Left cardiac atrium (tissue), 4 donors: Measurements from ENCODE around the gene ZNF213. TPM values are rescaled to one million over a fixed set of nuclear protein-coding genes. Genes with fewer than 3 reads are reported as not detected.
A peak's percentile ranks its signal among the peaks of the same experiment; 100 is the strongest.
"Not testable (repeated sequence)": the region's sequence is repeated elsewhere in the genome, so short reads cannot be mapped to it uniquely, and the experiment has no call there.

ENCODE experiments used
- ATAC-seq, 2 donors: fragments of 200-7000 bp; cut with Tn5 transposase; one replicate each; pipeline ENCODE4 v1.9.1; 2020; ENCODE audit warnings: mild to moderate bottlenecking in 2 of 2, moderate library complexity in 2 of 2
- DNase-seq: peaks from one replicate; pipeline ENCODE4 v3.0.0-alpha.2; 2020
- intact Hi-C, 2 donors: fragments of 100-400 bp; cut with DNase I; formaldehyde crosslinking; loops; one replicate each; pipeline versions ENCODE4 v1.14.1 to v1.15.1; 2022 to 2023
- total RNA-seq, 2 donors: library from RNA; stranded (reverse); fragmentation: NEBNext Ultra II Directional; extraction: Animal tissue kit (Norgen Biotek cat#: 25700); gene quantifications; one replicate each; pipeline ENCODE4 v1.2.1, GENCODE V29; 2021
- donor health status: DM: no; HTN: yes; CAD: no.
- donor health status: DM: no; HTN: yes; CAD: no; lungs with severe emphysema.
- donor health status: DM: yes; HTN: yes; CAD: no.
- donor health status: Dilated cardiomyopathy.

ZNF213 gene
- total RNA-seq, 2 donors from 2014 or later, result 6.5 to 6.7 TPM

DNA sequence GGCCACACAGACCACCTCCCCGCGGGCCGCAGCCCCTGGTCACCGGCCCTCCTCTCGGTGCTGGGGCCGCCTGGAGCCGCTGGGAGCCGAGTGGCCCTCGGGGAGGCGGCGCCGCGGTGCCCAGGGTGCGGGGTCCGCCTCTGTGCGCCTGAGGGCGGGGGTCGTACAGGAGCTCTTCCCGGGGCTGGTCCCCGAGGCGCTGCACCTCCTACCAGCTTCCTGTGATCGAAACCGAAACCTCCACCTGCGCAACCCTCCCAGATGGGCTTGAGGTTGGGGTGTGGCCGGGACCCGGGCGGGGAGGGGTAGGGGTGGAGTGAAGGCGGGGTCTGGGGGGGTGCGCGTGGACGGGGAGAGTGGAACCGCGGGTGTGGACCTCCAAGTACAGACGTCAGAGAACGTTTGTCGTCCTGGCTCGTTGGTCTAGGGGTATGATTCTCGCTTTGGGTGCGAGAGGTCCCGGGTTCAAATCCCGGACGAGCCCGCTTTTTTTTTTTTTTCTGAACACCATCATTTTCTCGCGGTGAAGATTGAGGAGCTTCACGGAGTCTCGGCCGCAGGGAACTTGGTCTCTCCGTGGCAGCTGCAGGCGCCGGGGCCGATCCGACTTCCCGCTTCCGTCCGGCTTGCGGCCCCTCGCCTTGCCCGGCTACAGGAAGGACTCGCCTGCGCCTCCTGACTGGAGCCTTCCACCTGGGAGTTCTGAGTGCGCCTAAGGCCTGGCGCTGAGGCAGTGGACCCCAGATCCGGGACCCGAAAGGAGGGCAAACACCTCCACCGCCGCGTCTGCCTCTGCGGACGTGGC lies 23.9 kb downstream of the ZNF213 start:
- ATAC-seq (peak; percentile 92 to 95), DNase-seq (peak; percentile 90)
- intact Hi-C loops, result no loop called here

DNA sequence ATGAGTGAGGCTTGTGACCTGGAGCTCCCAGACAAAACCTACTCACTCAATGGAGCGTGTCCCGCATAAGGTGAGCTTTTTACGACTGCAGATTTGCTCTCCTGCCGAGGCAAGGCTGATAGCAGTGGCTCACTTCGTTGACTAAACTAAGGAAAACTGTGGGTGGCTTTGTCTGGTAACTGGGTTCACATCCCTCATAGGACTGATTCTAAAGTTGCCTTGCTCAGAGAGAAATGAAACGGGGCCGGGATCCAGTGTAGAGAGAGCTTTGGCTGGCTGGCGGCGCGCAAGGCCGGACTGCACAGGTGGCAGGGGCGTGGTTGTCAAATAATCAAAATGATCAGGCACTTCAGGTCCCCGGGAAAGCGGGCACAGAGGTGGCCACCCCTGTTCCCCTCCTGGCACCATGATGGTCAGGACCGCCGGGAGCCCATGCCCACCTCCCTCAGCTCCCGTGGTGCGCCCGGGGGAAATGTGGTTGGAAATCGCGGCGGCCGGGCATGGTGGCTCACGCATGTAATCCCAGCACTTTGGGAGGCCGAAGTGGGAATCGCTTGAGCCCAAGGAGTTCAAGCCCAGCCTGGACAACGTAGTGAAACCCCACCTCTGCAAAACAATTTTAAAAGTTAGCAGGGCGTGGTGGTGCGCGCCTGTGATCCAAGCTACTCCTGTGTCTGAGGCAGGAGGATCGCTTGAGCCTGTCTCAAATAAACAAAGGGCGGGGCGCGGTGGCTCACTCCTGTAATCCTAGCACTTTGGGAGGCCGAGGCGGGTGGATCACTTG lies 26.6 kb downstream of the ZNF213 start:
- ATAC-seq (no peak), DNase-seq (no peak)
- intact Hi-C loops, result no loop called here

DNA sequence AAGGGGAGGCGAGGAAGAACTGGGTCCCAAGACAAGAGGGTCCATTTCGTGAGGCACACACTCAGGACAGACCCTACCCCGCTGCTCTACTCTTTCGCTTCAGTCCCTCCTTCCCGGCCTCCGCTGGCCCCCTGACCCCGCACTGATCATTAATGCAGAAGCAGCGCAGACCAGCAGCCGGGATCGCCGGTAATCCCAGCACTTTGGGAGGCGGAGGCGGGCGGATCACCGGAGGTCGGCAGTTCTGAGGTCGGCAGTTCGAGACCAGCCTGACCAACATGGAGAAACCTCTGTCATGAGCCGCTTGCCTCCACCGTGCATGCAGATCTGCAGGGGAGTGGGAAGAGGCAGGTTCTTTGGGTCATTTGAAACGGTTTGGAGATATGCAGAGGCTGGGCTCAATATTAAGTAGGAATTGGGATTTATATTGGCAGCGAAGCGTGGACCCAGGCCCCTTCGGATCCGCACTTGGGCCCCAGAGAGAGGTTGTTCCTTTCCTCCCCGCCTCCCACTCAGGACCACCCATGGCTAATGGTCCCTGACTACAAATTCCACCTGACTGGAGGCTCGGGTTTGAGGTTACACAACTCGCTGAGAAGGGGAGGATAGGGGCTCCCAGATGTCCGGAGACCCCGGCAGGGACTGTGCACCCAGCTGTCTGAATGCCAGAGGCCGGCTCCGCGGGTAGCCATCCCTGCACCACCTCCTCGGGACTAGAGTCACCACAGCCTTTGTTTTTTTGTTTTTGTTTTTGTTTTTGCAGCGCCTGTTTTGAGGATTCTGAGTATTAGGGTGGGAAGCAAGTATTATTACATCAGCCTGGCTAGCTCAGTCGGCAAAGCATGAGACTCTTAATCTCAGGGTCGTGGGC lies 29.5 kb downstream of the ZNF213 start:
- no peak for ATAC-seq
- intact Hi-C loops, result no loop called here
- DNase-seq, result no peak

DNA sequence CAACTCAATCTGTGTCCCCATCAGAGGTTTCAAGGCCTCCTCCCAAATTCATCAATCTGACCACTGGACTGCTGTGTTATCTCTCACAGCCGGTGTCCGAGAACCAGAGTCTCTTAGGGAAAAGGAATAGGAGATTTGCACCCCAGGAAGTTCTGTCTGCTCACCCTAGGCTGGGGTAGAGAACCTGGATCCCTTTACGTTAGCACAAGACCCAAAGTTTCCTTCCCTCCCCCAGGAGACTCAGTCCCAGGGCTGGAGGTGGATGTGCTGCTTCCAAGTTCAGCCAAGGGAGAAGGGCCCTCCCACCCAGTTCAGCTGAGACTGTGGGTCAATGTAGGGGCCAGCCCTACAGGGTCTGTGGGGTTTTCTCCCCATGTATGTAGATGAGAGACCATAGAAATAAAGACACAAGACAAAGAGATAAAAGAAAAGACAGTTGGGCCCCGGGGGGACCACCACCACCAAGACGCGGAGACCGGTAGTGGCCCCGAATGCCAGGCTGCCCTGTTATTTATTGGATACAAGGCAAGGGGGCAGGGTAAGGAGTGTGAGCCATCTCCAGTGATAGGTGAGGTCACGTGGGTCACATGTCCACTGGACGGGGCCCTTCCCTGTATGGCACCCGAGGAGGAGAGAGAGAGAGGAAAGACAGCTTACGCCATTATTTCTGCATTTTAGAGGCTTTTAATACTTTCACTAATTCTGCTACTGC lies 30.4 kb downstream of the ZNF213 start:
- intact Hi-C loops, result loop anchor here in 1 of 2 donors (5.0 kb wide), 1 partner anchor 108 kb away; no protein-coding TSS in a partner anchor
- ATAC-seq (no peak), DNase-seq (no peak)

DNA sequence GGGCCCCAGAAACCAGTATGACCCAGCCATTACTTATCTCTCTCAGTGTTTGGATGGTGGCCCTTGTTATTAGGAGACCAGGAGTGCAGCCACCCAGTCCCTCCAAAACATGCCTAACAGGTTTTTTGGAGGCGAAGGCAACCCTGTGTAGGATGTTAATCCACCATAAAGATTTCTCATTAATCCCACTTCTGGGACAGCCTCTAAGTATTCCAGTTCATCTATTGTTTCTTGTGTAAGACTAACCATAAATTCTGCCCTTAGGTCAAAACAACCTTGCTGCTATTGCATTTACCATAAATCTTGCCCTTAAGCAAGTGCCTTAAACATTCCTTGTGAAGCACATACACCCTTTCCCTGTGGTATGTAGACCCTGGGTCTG lies 31.7 kb downstream of the ZNF213 start:
- DNase-seq, result no peak
- intact Hi-C loops, result loop anchor here in 1 of 2 donors (5.0 kb wide), 1 partner anchor 109 kb away; no protein-coding TSS in a partner anchor
- no peak for ATAC-seq

DNA sequence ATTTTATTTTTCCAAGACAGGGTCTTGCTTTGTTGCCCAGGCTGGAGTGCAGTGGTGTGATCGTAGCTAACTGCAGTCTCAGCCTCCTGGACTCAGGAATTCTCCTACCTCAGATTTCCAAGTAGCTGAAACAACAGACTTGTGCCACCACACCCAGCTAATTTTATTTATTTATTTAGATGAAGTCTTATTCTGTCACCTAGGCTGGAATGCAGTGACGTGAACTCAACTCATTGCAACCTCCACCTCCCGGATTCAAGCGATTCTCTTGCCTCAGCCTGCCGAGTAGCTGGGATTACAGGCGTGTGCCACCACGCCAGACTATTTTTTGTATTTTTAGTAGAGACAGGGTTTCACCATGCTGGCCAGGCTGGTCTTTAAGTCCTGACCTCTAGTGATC lies 33.9 kb downstream of the ZNF213 start:
- intact Hi-C loops, result loop anchor here in 1 of 2 donors (5.0 kb wide), 1 partner anchor 111 kb away; no protein-coding TSS in a partner anchor
- not testable (repeated sequence) for DNase-seq, ATAC-seq

DNA sequence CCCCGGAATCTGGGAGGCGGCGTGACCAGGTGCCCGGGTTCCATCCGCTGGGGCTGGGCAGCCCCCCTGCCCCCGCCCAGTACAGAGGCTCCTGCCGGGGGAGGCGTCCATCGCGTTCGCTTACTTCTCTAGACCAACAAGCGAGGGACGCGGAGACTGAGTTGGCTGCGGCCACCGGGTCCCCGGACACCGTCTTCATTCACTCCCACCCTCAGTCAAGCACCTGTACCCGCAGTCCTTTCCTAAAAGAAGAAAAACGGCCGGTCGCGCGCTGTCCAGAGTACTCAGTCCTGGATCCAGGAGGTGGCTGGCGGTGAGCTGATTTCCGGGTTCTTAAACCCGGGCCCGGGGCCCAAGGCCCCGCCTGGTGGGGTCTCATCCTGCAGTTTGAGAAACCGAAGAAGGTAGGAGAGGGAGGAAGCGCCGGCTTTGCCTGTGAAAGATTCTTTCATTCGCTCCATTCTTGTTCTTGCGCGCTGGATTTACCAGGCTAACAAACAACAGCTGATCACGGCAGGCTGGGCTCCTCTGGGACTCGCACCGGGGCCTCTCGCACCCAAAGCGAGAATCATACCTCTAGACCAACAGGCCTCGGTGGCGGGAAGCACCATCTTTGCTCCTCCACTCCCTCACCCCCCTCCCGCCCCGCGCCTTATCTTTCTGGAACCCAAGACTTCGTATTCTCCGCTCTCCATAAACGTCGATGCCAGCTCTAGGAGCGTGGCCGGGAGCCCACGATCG lies 35.8 kb downstream of the ZNF213 start:
- peak in 1 of 2 donors; percentile 29 for ATAC-seq
- intact Hi-C loops, result no loop called here
- DNase-seq, result no peak

DNA sequence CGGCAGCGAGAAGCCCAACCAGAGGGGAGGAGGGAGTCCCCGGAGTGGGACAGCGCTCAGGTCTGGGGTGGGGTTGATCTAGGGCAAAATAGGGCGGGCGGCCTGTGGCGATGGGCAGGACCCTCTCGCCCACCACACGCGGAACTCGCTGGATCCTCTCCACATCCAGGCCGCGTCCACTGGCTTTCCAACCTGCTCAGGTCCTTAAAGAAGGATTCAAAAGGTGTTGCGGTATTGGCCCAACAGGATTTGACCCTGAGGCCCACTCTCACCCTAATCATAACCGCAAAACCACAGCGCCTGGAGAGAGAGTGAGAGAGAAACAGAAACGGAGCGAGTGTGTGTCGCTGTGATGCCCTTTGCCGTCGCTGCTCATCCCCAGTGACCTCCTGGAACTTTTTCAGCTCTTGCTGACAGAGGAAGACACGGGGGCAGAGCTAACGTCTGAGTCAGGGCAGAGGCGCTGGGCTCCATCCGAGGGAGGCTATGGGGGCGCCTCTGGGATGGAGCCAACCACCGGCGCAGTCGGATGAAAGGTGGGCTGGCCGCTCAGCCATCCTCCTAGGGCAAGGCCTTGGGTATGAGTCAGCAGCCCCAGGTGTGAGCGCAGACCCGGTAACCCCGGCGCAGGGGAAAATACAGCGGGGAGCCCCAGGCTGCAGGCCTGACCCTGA lies 36.5 kb downstream of the ZNF213 start:
- intact Hi-C loops, result no loop called here
- peak; percentile 30 to 36 for ATAC-seq
- DNase-seq, result no peak

DNA sequence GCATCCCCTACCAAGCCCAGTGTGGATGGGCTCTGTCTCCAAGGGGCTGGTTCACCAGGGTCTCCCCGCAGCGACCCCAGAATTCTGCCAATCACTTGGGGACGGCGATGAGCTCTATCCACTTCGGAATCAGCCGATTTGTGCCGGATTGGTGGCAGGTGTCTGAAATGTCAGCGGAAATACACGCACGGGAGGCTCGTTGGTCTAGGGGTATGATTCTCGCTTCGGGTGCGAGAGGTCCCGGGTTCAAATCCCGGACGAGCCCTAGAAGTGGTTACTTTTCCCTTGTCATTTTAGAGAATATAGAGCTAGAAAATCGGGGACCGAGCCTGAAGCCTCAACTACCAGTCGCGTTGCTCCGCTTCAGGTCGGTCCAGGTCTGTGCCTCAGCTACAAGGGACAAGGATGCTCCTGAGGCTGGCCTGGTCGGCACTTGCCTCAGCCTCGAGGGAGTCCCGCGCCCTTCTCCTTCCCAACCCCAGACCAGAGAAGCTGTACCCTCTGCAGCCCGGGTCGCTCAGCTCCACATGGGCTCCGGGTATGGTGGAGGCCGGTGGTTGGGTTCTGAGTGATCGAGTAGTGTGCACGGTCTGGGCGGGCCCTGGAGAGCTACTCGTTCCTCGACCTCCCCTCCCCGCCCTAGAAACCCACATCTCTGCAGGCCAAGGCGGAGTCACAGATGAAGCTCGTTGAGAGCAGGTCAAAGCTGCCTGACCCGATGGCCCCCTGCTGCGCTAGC lies 37.2 kb downstream of the ZNF213 start:
- ATAC-seq (peak in 1 of 2 donors; percentile 40), DNase-seq (no peak)
- intact Hi-C loops, result no loop called here

DNA sequence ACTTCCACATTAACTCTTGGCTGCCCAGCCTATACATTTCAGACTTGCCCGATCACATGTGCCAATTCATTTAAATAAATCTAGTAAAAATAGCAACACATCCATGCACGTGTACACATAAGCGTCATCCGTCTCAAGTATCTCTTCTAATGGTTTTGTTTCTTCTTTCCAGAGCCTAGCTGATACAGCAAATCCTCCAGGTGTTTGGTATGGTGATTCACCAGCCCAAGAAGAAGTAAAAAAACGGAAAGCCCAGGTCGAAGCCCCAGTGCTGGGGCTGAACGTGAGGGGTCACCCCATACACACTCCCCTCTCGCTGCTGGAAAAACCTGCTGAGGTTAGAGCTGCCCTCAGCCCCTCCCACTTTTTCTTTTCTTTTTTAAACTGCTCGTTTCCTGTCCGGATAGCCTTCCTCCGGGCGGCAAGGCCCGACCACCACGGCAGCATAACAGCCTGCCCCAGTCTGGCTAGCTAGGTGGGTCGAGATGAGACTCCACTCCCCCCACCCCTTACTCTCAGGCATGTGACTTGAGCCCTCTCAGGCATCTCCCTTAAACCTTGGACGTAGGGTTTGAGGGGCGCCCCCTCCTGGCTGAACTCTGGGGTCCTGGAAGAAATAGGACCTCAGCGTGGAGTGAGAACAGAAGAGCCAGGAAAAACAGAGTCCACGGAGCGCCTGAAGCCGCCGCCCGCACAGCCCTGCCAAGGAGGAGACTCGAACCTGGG lies 39.2 kb downstream of the ZNF213 start:
- intact Hi-C loops, result no loop called here
- ATAC-seq (no peak), DNase-seq (no peak)

DNA sequence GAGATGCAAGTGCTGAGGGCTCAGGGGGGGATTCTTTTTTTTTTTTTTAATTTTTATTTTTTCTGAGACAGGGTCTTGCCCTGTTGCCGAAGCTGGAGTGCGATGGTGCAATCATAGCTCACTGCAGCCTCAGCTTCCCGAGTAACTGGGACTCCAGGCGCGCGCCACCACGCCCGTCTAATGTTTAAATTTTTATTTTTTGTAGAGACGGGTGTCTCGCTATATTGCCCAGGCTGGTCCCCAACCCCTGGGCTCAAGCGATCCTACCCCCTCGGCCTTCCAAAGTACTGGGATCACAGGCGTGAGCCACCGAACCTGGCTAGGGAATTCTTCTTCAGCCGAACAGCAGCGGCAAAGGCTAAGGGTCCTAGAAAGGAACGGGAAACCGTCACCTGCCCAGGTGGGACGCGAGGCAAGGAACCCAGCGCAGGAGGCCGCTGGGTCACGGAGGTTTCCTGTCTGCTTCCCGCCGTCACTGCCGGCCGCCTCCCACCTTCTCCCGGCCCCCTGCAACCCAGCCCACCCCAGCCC lies 39.9 kb downstream of the ZNF213 start:
- DNase-seq (no peak), ATAC-seq (no peak)
- intact Hi-C loops, result no loop called here

DNA sequence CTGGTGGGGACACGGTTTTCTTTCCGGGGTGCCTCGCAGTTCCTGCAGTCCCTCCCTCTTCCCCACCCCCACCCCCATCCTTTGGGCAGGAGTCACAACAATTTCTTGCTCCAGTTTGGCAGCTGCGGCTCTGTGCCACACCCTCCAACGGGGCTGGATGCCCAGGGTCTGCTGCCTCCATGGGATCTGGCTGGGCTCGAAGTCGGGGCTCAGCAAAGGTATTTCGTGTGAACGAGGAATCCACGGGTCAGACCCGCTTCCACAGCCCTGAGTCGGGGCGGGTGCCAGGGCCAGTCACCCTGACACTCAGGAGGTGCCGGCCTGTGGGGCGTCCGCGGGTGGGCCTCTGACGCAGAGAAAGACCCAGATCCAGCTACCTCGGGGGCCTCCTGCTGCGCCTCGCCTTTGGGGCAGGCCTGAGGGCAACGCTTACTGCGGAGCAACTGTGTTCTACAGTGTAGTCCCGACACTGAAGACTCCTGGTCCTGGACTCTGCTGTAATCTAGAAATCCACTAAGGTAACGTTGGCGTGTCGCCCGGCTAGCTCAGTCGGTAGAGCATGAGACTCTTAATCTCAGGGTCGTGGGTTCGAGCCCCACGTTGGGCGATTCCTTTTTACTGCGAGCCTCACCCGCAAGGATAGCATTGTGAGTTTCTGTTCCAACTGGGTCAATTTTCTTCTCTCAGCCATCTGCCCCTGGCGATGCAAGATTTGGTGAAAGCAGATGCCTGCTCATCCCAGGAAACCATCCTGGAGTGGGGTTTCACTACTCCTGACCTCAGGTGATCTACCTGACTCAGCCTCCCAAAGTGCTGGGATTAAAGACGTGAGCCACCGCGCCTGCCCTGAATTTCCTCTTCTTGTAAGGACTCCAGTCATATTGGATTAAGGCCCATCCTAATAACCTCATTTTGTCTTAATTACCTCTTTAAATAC lies 40.6 kb downstream of the ZNF213 start:
- intact Hi-C loops, result no loop called here
- DNase-seq, result no peak
- no peak for ATAC-seq

DNA sequence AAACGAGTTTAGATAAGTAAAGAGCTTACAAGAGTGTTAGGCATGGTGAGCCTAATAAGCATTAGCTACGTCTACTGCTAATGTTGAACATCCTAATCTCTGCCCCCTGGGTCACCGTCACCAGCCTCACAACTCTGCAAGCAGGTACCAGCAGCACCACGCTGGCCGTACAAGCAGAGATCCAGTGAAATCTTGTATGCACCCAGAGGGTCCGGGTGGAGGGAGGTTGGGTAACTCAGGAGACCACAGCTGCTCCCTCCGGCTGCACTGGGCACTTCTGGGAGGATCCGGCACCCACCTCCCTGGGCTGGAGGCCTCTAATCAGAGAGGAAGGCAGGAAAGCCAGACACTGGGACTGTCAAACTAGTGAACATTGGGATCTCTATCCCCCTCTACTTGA lies 44.8 kb downstream of the ZNF213 start:
- DNase-seq, result no peak
- intact Hi-C loops, result no loop called here
- ATAC-seq, result no peak

DNA sequence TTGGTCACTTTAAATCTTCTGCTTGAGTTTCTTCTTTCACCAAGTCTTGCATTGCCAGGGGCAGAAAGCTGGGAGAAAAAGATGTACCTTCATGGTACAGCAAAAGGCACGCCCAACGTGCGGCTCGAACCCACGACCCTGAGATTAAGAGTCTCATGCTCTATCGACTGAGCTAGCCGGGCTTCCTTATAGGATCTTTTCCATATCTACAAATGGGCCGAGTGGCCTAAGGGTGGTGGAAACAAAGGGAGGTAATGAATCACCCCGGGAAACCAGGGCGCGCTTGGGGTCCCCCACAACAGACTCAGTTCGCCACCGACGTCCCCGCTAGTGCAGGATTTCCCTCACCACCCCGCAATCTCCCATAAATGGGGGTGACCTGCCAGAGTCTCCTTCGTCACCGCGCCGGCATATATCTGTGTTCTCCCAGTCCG lies 45.6 kb downstream of the ZNF213 start:
- intact Hi-C loops, result no loop called here
- DNase-seq, result no peak
- ATAC-seq, result no peak

DNA sequence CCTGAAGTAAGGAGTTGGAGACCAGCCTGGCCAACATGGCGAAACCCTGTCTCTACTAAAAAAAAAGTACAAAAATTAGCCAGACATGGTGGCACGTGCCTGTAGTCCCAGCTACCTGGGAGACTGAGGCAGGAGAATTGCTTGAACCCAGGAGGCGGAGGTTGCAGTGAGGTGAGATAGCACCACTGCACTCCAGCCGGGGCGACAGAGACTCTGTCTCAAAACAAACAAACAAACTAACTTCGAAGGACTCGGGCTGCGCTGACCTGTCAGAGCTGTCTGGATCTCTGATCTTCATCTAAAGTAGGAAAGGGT lies 47.4 kb downstream of the ZNF213 start:
- DNase-seq, ATAC-seq, intact Hi-C loops: not testable (repeated sequence)
